HFF-Myc (cell line): ENCODE measurements around the gene RUNDC3A.
A peak's percentile ranks its signal among the peaks of the same experiment; 100 is the strongest.

Experiments
- DNase-seq: peaks from one replicate; pipeline ENCODE4 v3.0.0-alpha.2; 2011; ENCODE audit warnings: low read depth; ENCODE audit errors: extremely low read depth
- H3K4me3 ChIP-seq: replicated peaks from 2 replicates; pipeline ENCODE4 v1.5.1; 2011; ENCODE audit warnings: low read depth, mild to moderate bottlenecking, control low read depth, low read length
- TF ChIP-seq, protein P1 (sequence below): IDR thresholded peaks from 2 replicates; pipeline ENCODE4 v1.5.1; 2012; ENCODE audit warnings: mild to moderate bottlenecking, low read depth, low read length, control low read depth; ENCODE audit errors: missing control alignments

RUNDC3A gene

DNA sequence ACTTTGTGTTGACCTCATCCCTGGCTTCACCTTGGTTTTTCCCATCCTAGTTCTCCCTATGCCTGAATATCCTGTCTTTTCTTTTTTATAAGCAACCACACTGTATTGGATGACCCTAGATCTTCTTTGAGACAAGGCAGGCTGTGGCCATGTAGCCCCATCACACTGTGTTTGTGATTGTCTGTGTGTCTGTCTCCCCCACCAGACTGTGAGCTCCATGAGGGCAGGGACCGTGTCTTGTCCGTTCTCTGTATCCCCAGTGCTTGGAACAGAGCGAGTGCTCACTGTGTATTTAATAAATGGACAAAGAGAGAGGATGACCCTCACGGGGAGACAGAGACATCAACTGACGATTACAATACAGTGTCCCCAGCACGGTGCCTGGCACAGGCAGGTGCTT is 9.1 kb downstream of the RUNDC3A start:
- H3K4me3 ChIP-seq: no peak overlapping the region
- DNase-seq: no peak
- TF ChIP-seq, protein P1, sequence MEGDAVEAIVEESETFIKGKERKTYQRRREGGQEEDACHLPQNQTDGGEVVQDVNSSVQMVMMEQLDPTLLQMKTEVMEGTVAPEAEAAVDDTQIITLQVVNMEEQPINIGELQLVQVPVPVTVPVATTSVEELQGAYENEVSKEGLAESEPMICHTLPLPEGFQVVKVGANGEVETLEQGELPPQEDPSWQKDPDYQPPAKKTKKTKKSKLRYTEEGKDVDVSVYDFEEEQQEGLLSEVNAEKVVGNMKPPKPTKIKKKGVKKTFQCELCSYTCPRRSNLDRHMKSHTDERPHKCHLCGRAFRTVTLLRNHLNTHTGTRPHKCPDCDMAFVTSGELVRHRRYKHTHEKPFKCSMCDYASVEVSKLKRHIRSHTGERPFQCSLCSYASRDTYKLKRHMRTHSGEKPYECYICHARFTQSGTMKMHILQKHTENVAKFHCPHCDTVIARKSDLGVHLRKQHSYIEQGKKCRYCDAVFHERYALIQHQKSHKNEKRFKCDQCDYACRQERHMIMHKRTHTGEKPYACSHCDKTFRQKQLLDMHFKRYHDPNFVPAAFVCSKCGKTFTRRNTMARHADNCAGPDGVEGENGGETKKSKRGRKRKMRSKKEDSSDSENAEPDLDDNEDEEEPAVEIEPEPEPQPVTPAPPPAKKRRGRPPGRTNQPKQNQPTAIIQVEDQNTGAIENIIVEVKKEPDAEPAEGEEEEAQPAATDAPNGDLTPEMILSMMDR: no peak

DNA sequence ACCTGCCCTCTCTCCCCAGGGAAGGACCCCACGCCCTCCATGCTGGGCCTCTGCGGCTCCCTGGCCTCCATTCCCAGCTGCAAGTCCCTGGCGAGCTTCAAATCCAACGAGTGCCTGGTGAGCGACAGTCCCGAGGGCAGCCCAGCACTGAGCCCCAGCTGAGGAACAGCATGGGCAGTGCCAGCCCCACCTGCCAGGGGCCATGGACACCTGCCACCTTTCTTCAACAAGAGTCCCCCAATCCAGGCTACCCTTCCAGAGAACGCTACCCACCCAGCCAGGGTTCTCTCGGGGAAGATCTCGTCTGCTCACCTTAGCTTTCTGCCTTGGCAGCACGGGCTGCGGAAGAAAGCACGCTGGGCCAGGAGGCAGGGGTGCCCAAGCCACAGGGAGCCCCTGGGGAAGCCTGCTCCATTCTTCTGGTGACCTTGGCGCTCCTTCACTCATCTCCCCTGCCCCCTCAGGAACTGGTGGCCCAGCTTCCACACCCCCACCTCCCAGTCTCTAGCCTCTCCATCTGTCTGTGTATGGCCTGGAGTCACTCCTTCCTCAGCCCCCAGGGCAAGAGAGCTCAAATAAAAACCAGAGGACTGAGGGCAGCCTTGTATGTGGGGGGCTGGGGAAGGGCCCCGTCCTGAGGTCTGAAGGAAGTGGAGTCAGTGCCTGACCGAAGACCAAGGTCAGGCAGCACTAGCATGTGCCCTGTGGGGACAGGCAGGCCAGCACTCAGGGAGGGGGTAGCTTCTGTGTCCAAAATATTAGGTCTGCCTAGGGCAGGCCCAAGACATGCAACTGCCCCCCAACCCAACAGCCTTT is 9.9 kb downstream of the RUNDC3A start:
- no peak for DNase-seq
- no peak overlapping the region for H3K4me3 ChIP-seq
- TF ChIP-seq, protein P1: no peak

DNA sequence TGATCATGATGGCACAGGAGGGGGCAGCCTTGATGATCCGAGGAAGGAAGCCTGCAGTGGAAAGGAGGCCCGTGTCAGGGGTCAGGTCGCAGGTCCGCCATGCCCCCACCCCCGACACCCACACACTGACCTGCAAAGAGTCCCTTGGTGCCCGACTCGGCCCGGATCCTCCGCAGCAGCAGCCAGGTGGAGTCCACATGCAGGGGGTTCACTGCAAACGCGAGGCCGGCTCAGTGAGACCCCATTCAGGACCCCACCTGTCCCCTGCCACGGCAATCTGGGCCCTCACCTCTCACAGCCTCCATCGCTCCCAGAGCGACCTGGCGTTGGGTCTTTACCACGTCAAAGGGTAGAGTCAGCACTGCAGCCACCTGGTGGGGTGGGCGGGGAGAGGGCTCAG is 11.7 kb downstream of the RUNDC3A start:
- no peak for DNase-seq
- TF ChIP-seq, protein P1: no peak
- H3K4me3 ChIP-seq: no peak overlapping the region

DNA sequence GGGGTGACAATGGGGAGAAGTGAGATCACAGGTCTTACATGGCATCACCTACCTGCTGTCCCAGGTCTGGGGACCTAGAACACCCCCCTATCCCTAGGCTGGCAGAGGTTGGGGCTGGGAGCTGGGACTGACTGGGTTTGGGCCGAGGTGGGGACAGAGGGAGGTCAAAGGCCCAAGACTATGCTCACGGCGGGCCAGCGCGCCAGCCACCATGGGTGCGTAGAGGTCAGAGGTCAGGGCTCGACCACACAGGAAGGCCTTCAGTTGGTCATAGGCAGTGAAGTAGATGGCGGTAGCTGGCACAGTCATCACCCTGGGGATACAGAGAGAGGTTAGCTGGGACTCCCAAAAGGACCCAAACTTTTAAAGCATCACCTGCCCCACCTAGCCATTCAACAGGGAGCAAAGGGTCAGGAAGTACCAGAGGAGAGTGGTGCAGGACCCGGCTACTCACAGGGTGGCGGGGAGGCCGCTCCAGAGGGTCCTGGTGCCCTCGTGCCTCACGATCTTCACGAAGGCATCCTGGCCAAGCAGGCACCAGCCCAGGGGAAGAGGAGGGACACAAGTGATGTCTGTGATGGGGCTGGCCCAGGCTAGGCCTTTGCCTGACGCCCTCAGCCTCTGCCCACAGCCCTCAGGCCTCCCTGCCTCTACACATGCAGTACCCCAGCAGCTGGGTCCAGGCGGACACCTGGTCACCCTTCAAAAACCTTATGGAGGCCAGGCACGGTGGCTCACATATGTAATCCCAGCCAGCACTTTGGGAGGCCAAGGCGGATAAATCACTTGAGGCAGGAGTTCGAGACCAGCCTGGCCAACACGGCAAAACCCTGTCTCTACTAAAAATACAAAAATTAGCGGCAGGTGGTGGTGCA is 13.1 kb downstream of the RUNDC3A start:
- H3K4me3 ChIP-seq: no peak overlapping the region
- TF ChIP-seq, protein P1: no peak
- DNase-seq: no peak

DNA sequence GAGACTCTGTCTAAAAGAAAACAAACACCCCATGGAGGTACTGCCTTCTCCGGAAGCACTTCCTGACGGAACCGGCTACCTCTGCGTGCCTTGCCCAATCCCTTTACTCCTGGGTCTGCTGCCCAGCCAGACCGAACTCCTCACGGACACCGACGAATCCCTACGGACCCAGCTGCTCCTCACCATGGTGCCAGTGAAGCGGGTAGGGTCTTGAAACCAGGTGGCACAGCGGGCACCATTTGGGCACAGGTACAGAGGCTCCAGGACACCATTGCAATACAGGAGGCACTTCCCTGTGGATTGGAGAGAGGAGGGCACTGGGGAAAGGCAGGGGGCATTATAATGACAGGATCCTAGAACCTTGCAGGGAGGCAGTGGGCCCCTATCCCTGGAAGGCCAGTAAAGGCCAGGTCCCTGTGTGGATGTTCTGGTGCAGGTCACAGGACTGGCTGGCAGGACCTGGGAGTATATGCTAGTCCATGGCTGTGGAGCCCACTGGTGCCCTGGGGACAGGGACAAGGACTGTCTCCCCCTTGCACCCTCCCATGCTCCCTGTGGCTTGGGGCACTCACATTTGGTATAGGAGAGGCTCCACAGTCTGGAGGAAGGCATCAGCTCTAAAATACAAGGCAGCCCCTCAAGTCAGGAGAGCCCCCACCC is 14.0 kb downstream of the RUNDC3A start:
- TF ChIP-seq, protein P1: no peak
- no peak for DNase-seq

DNA sequence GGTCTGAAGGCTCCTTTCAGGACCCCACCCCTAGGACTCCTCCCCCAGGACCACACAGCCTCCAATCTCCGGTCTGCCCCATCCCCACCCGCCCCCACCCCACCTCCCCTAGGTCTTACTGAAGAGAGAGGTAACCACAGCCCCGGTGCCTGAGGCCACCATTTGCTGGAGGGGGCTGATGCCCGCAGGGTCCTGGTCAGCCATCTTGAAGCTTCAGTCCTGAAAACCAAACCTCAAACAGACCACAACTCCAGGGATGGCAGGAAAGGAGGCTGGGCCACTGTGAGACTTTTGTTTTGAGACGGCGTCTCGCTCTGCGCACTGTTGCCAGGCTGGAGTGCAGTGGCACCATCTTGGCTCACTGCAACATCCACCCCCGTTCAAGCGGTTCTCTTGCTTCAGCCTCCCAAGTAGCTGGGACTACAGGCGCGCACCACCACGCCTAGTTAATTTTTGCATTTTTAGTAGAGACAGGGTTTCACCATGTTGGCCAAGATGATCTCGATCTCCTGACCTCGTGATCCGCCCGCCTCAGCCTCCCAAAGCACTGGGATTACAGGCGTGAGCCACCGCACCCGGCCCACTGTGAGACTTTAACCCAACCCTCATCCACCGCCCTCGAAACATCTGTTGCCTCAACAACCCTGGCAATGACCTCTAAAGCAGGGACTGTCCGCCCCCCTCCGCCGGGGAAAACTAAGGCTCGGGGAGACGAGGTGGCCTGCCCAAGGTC is 15.1 kb downstream of the RUNDC3A start:
- no peak for DNase-seq
- peak overlapping the region; percentile 98 for H3K4me3 ChIP-seq
- TF ChIP-seq, protein P1: no peak

More for the DNA sequence above, 14.0 kb downstream of the RUNDC3A start:
- H3K4me3 ChIP-seq: no peak overlapping the region
